HCT116 (cell line): ENCODE measurements around the gene FAM228B. TPM values are rescaled to one million over a fixed set of nuclear protein-coding genes. Genes with fewer than 3 reads are reported as not detected.

ENCODE experiments used
- ATAC-seq: fragments of 200-7000 bp; cut with Tn5 transposase; 2 replicates; pipeline ENCODE4 v1.9.1; 2020; ENCODE audit warnings: mild to moderate bottlenecking, moderate library complexity
- BruUV-seq: library from RNA; stranded (reverse); fragments of 400-500 nt; replicated peaks from 2 replicates; lab custom pipeline; 2021; lab: Mats Ljungman, UMichigan
- CTCF ChIA-PET: fragments of 300-600 bp; sonication (Branson Sonifier 250); formaldehyde crosslinking; loops from one replicate; lab custom pipeline; 2021; ENCODE audit warnings: antibody characterized with exemption; lab: Charles Lee
- POLR2A ChIA-PET: fragments of 300-600, 350-600 bp; sonication (Branson Sonifier 250); formaldehyde crosslinking; loops from one replicate; lab custom pipeline; 2021; ENCODE audit warnings: antibody characterized with exemption; lab: Charles Lee
- RAD21 ChIA-PET, 2 experiments: fragments of 300-600 bp; sonication (Branson Sonifier 250); formaldehyde crosslinking; loops; one replicate each; lab custom pipeline; 2023; ENCODE audit warnings: low total read pairs in 2 of 2; ENCODE audit not compliant: uncharacterized antibody in 2 of 2, unreplicated experiment in 2 of 2, low non-redundant PET in 1 of 2; lab: Charles Lee
- DNase-seq: peaks from one replicate; pipeline ENCODE4 v3.0.0-alpha.2; 2010; ENCODE audit warnings: low read depth, low spot score
- H2AFZ ChIP-seq: fragments of 200-600 bp; shearing (Covaris generic), sonication (generic); 2 replicates; pipeline ENCODE4 v1.6.1; 2017; ENCODE audit warnings: low read depth, mixed run types, mixed read lengths, antibody characterized with exemption, low read length; ENCODE audit not compliant: poor library complexity, severe bottlenecking
- H3K27ac ChIP-seq: 2 replicates; pipeline ENCODE4 v1.5.1; 2012; ENCODE audit warnings: low read depth, low read length
- H3K27me3 ChIP-seq: fragments of 200-600 bp; sonication (generic); 2 replicates; pipeline ENCODE4 v1.6.1; 2016; ENCODE audit warnings: mixed run types, low read length, mixed read lengths; ENCODE audit not compliant: insufficient read depth
- H3K36me3 ChIP-seq, 2 experiments: fragments of 200-500 bp in 1 of 2; fragments of 200-600 bp in 1 of 2; sonication (Bioruptor generic) in 1 of 2; sonication (generic) in 1 of 2; 2 replicates each; pipeline versions ENCODE4 v1.5.1 to v1.6.1; 2014 to 2016; ENCODE audit warnings: low read length in 2 of 2, inconsistent platforms in 1 of 2, mixed read lengths in 1 of 2, mixed run types in 1 of 2; ENCODE audit not compliant: insufficient read depth in 2 of 2, control insufficient read depth in 1 of 2
- H3K4me1 ChIP-seq, 2 experiments: fragments of 200-600 bp in 1 of 2; sonication (generic) in 1 of 2; 2 replicates each; pipeline versions ENCODE4 v1.5.1 to v1.6.1; 2012 to 2017; ENCODE audit warnings: low read length in 2 of 2, inconsistent platforms in 1 of 2, mild to moderate bottlenecking in 1 of 2, mixed read lengths in 1 of 2, mixed run types in 1 of 2, moderate library complexity in 1 of 2; ENCODE audit not compliant: insufficient read depth in 2 of 2, control insufficient read depth in 1 of 2
- H3K4me2 ChIP-seq: fragments of 200-600 bp; sonication (generic); 2 replicates; pipeline ENCODE4 v1.6.1; 2017; ENCODE audit warnings: mixed run types, low read length, mixed read lengths
- H3K4me3 ChIP-seq, 2 experiments: fragments of 200-600 bp in 1 of 2; sonication (generic) in 1 of 2; replicated peaks in 1 of 2; 2 replicates each; pipeline ENCODE4 v1.5.1; 2011 to 2016; ENCODE audit warnings: low read length in 2 of 2, control low read depth in 1 of 2, low read depth in 1 of 2, mild to moderate bottlenecking in 1 of 2, mixed read lengths in 1 of 2, mixed run types in 1 of 2
- H3K79me2 ChIP-seq: fragments of 200-600 bp; sonication (generic); 2 replicates; pipeline ENCODE4 v1.6.1; 2017; ENCODE audit warnings: mild to moderate bottlenecking, mixed run types, low read length, moderate library complexity, mixed read lengths; ENCODE audit not compliant: insufficient read depth
- H3K9ac ChIP-seq: fragments of 200-600 bp; sonication (generic); 2 replicates; pipeline ENCODE4 v1.6.1; 2016; ENCODE audit warnings: low read length, mixed read lengths
- H3K9me2 ChIP-seq: fragments of 200-600 bp; sonication (generic), shearing (Covaris generic); 2 replicates; pipeline ENCODE4 v1.6.1; 2017; ENCODE audit warnings: mixed run types, mild to moderate bottlenecking, moderate library complexity; ENCODE audit not compliant: insufficient read depth
- H3K9me3 ChIP-seq, 2 experiments: fragments of 200-500 bp in 1 of 2; fragments of 200-600 bp in 1 of 2; sonication (Bioruptor generic) in 1 of 2; sonication (generic) in 1 of 2; 2 replicates each; pipeline ENCODE4 v1.6.1; 2014 to 2017; ENCODE audit warnings: low read length in 2 of 2, mixed read lengths in 2 of 2, inconsistent platforms in 1 of 2, low read depth in 1 of 2, mild to moderate bottlenecking in 1 of 2, mixed run types in 1 of 2, moderate library complexity in 1 of 2; ENCODE audit not compliant: control insufficient read depth in 1 of 2, insufficient read depth in 1 of 2
- H4K20me1 ChIP-seq: fragments of 200-600 bp; sonication (generic), shearing (Covaris generic); 2 replicates; pipeline ENCODE4 v1.6.1; 2017; ENCODE audit warnings: mixed run types, mild to moderate bottlenecking, moderate library complexity; ENCODE audit not compliant: insufficient read depth
- ATF3 ChIP-seq: IDR thresholded peaks from 2 replicates; pipeline ENCODE4 v1.6.1; 2012
- CBX3 ChIP-seq: IDR thresholded peaks from 2 replicates; pipeline ENCODE4 v1.6.1; 2012; ENCODE audit warnings: low read depth
- CEBPB ChIP-seq: IDR thresholded peaks from 2 replicates; pipeline ENCODE4 v1.6.1; 2012; ENCODE audit warnings: low read depth
- CTCF ChIP-seq, 3 experiments: fragments of 200-600 bp in 1 of 3; sonication (generic) in 1 of 3; IDR thresholded peaks in 2 of 3; conservative IDR thresholded peaks in 1 of 3; 2 replicates each; pipeline ENCODE4 v1.5.1; 2012 to 2017; ENCODE audit warnings: low read depth in 2 of 3, low read length in 2 of 3, antibody characterized with exemption in 1 of 3, borderline replicate concordance in 1 of 3, control low read depth in 1 of 3, mild to moderate bottlenecking in 1 of 3, mixed read lengths in 1 of 3, mixed run types in 1 of 3, moderate library complexity in 1 of 3; ENCODE audit not compliant: insufficient read depth in 1 of 3
- EGR1 ChIP-seq: IDR thresholded peaks from 2 replicates; pipeline ENCODE4 v1.6.1; 2012; ENCODE audit warnings: low read depth
- ELF1 ChIP-seq: IDR thresholded peaks from 2 replicates; pipeline ENCODE4 v1.6.1; 2012; ENCODE audit warnings: low read depth, borderline replicate concordance
- EZH2 ChIP-seq: fragments of 200-600 bp; sonication (generic); IDR thresholded peaks from 2 replicates; pipeline ENCODE4 v1.6.1; 2017; ENCODE audit warnings: antibody characterized with exemption, mixed run types
- FOSL1 ChIP-seq: IDR thresholded peaks from 2 replicates; pipeline ENCODE4 v1.6.1; 2012; ENCODE audit warnings: low read depth
- JUND ChIP-seq: IDR thresholded peaks from 2 replicates; pipeline ENCODE4 v1.6.1; 2012
- MAX ChIP-seq: IDR thresholded peaks from 2 replicates; pipeline ENCODE4 v1.6.1; 2012
- POLR2AphosphoS5 ChIP-seq: IDR thresholded peaks from 2 replicates; pipeline ENCODE4 v1.6.1; 2011; ENCODE audit warnings: mild to moderate bottlenecking, low read depth, low read length, moderate library complexity
- RAD21 ChIP-seq: IDR thresholded peaks from 2 replicates; pipeline ENCODE4 v1.6.1; 2012; ENCODE audit warnings: low read depth, mild to moderate bottlenecking
- SIN3A ChIP-seq: IDR thresholded peaks from 2 replicates; pipeline ENCODE4 v1.6.1; 2012; ENCODE audit warnings: low read depth
- SP1 ChIP-seq: IDR thresholded peaks from 2 replicates; pipeline ENCODE4 v1.6.1; 2012; ENCODE audit warnings: low read depth
- SRF ChIP-seq: IDR thresholded peaks from 2 replicates; pipeline ENCODE4 v1.6.1; 2012; ENCODE audit warnings: low read depth
- TCF7L2 ChIP-seq: IDR thresholded peaks from 2 replicates; pipeline ENCODE4 v1.7.0; 2011; ENCODE audit warnings: borderline replicate concordance, inconsistent platforms; ENCODE audit not compliant: insufficient read depth, insufficient read length; ENCODE audit errors: extremely low read depth
- ZFX ChIP-seq: fragments of 450-650 bp; IDR thresholded peaks from 2 replicates; pipeline ENCODE4 v1.6.1; 2017
- ZNF274 ChIP-seq: fragments of 200-500 bp; sonication (Bioruptor generic); IDR thresholded peaks from 2 replicates; pipeline ENCODE4 v1.6.1; 2014; ENCODE audit warnings: mild to moderate bottlenecking, low read depth, low read length, inconsistent platforms
- intact Hi-C: fragments of 100-400 bp; cut with micrococcal nuclease; formaldehyde crosslinking; loops from 2 replicates; pipeline ENCODE4 v1.10.0; 2022
- total RNA-seq: library from RNA; stranded (reverse); gene quantifications from one replicate; pipeline ENCODE4 v1.2.1, GENCODE V29; 2021; ENCODE audit not compliant: unreplicated experiment
- TF ChIP-seq, protein P1 (sequence below): IDR thresholded peaks from 2 replicates; pipeline ENCODE4 v1.6.1; 2011; ENCODE audit warnings: mild to moderate bottlenecking, low read length, moderate library complexity; ENCODE audit not compliant: insufficient replicate concordance; ENCODE audit errors: extremely low read depth
- TF ChIP-seq, protein P2 (sequence below): IDR thresholded peaks from 2 replicates; pipeline ENCODE4 v1.6.1; 2012; ENCODE audit warnings: low read depth

Gene FAM228B
- total RNA-seq, 1 experiment from 2014 or later = 5.6 TPM

GRCh38 chr2:24115057-24115456, 8.2 kb upstream of the FAM228B start:
- CTCF ChIA-PET = no interaction called here
- H4K20me1 ChIP-seq = no peaks in the 10 kb centered on the region
- peaks cover 4 to 16% of the 10 kb centered on the region in 2 experiments; a peak in 3 of 4 replicates for H3K4me1 ChIP-seq
- no peak overlapping the region for H3K27ac ChIP-seq
- POLR2A ChIA-PET = no interaction called here
- DNase-seq (no peak), ATAC-seq (peak; percentile 42; the same call in 1 of the 2 replicates)
- H3K9ac ChIP-seq = no peak overlapping the region
- BruUV-seq = no TSS peak
- H3K36me3 ChIP-seq = no peaks in the 10 kb centered on the region
- H2AFZ ChIP-seq = no peak overlapping the region
- no peak for TF ChIP-seq RAD21
- no peak for TF ChIP-seq CBX3
- no peak for TF ChIP-seq FOSL1
- no peak for TF ChIP-seq ZNF274
- TF ChIP-seq CEBPB = no peak
- TF ChIP-seq CTCF (IDR thresholded peaks at IDR 0.05 in 2 of 3, conservative IDR thresholded peaks at IDR 0.05 in 1 of 3; ENCODE audit: borderline replicate concordance in 1 of 3, insufficient read depth in 1 of 3, low read depth in 2 of 3, low read length in 2 of 3) = no peak
- TF ChIP-seq, protein P1, sequence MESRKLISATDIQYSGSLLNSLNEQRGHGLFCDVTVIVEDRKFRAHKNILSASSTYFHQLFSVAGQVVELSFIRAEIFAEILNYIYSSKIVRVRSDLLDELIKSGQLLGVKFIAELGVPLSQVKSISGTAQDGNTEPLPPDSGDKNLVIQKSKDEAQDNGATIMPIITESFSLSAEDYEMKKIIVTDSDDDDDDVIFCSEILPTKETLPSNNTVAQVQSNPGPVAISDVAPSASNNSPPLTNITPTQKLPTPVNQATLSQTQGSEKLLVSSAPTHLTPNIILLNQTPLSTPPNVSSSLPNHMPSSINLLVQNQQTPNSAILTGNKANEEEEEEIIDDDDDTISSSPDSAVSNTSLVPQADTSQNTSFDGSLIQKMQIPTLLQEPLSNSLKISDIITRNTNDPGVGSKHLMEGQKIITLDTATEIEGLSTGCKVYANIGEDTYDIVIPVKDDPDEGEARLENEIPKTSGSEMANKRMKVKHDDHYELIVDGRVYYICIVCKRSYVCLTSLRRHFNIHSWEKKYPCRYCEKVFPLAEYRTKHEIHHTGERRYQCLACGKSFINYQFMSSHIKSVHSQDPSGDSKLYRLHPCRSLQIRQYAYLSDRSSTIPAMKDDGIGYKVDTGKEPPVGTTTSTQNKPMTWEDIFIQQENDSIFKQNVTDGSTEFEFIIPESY = no peak
- no peak for TF ChIP-seq SRF
- TF ChIP-seq EGR1 = no peak
- TF ChIP-seq, protein P2, sequence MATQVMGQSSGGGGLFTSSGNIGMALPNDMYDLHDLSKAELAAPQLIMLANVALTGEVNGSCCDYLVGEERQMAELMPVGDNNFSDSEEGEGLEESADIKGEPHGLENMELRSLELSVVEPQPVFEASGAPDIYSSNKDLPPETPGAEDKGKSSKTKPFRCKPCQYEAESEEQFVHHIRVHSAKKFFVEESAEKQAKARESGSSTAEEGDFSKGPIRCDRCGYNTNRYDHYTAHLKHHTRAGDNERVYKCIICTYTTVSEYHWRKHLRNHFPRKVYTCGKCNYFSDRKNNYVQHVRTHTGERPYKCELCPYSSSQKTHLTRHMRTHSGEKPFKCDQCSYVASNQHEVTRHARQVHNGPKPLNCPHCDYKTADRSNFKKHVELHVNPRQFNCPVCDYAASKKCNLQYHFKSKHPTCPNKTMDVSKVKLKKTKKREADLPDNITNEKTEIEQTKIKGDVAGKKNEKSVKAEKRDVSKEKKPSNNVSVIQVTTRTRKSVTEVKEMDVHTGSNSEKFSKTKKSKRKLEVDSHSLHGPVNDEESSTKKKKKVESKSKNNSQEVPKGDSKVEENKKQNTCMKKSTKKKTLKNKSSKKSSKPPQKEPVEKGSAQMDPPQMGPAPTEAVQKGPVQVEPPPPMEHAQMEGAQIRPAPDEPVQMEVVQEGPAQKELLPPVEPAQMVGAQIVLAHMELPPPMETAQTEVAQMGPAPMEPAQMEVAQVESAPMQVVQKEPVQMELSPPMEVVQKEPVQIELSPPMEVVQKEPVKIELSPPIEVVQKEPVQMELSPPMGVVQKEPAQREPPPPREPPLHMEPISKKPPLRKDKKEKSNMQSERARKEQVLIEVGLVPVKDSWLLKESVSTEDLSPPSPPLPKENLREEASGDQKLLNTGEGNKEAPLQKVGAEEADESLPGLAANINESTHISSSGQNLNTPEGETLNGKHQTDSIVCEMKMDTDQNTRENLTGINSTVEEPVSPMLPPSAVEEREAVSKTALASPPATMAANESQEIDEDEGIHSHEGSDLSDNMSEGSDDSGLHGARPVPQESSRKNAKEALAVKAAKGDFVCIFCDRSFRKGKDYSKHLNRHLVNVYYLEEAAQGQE = no peak
- TF ChIP-seq TCF7L2 = no peak
- no peak for TF ChIP-seq MAX
- no peak for TF ChIP-seq SP1
- TF ChIP-seq ATF3 = no peak
- TF ChIP-seq EZH2 = no peak
- no peak for TF ChIP-seq JUND
- TF ChIP-seq SIN3A = no peak
- TF ChIP-seq POLR2AphosphoS5 = no peak
- TF ChIP-seq ELF1 = no peak
- TF ChIP-seq ZFX = no peak
- RAD21 ChIA-PET = no interaction called here
- no peaks in the 10 kb centered on the region for H3K27me3 ChIP-seq
- intact Hi-C loops = no loop called here
- no peak overlapping the region for H3K4me2 ChIP-seq
- no peak overlapping the region for H3K4me3 ChIP-seq
- no peaks in the 10 kb centered on the region for H3K9me2 ChIP-seq
- no peaks in the 10 kb centered on the region for H3K9me3 ChIP-seq
- no peaks in the 10 kb centered on the region for H3K79me2 ChIP-seq
